KMS-11 (cell line): ENCODE measurements around the gene PPP3R2.

Experiments
- H2AFZ ChIP-seq: fragments of 200-600 bp; sonication (generic); 2 replicates; pipeline ENCODE4 v1.6.1; 2016; ENCODE audit warnings: antibody characterized with exemption, mixed run types, low read depth
- H3K27ac ChIP-seq: fragments of 200-600 bp; sonication (generic); 2 replicates; pipeline ENCODE4 v1.6.1; 2016; ENCODE audit warnings: mild to moderate bottlenecking, mixed run types
- H3K27me3 ChIP-seq: fragments of 200-600 bp; sonication (generic); 2 replicates; pipeline ENCODE4 v1.6.1; 2017; ENCODE audit warnings: mild to moderate bottlenecking, low read depth, mixed run types, moderate library complexity; ENCODE audit not compliant: insufficient read depth
- H3K36me3 ChIP-seq: fragments of 200-600 bp; sonication (generic); 2 replicates; pipeline ENCODE4 v1.6.1; 2017; ENCODE audit warnings: mild to moderate bottlenecking, mixed run types; ENCODE audit not compliant: insufficient read depth
- H3K4me1 ChIP-seq: fragments of 200-600 bp; sonication (generic); 2 replicates; pipeline ENCODE4 v1.6.1; 2016; ENCODE audit warnings: mild to moderate bottlenecking, low read depth, mixed run types; ENCODE audit not compliant: poor library complexity, severe bottlenecking
- H3K4me2 ChIP-seq: fragments of 200-600 bp; sonication (generic); 2 replicates; pipeline ENCODE4 v1.7.0; 2016; ENCODE audit warnings: mild to moderate bottlenecking, mixed run types
- H3K4me3 ChIP-seq: fragments of 200-600 bp; sonication (generic); IDR thresholded peaks from 2 replicates; pipeline ENCODE4 v1.6.1; 2017; ENCODE audit warnings: low read depth, low read length, mixed read lengths; ENCODE audit not compliant: insufficient read depth
- H3K79me2 ChIP-seq: fragments of 200-600 bp; sonication (generic); 2 replicates; pipeline ENCODE4 v1.6.1; 2016; ENCODE audit warnings: low read depth, mixed run types; ENCODE audit not compliant: insufficient read depth
- H3K9ac ChIP-seq: fragments of 200-600 bp; sonication (generic); 2 replicates; pipeline ENCODE4 v1.6.1; 2016; ENCODE audit warnings: mild to moderate bottlenecking, mixed run types
- H4K20me1 ChIP-seq: fragments of 200-600 bp; sonication (generic); 2 replicates; pipeline ENCODE4 v1.6.1; 2016; ENCODE audit warnings: mild to moderate bottlenecking, mixed run types; ENCODE audit not compliant: insufficient read depth
- TF ChIP-seq, protein P1 (sequence below): fragments of 200-600 bp; sonication (generic); conservative IDR thresholded peaks from 2 replicates; pipeline ENCODE4 v1.6.1; 2017; ENCODE audit warnings: low read depth, mild to moderate bottlenecking, antibody characterized with exemption, low read length, moderate library complexity, mixed read lengths

The PPP3R2 gene

DNA sequence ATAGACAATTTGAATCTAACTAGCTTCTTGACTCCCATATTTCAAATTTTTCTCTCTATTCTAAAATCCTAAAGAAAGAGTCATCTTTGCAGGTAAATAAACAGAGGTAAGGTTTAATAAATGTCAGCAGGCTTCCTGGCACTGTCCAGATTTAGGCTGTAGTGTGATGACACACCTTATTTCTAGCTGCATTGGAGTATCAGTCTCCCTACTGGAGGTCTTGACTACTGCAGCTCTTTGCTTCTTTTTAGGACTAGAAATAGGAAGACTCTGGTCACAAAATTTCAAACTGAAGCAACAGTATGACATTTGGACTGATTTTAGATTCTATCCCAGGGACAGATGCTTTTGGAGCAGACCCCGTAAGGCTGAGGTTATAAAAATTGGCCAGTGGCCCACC, 40.7 kb upstream of the PPP3R2 start:
- Histone ChIP-seq H2AFZ (no peak overlapping the region), H3K4me1 (no peaks in the 10 kb centered on the region), H3K79me2 (no peaks in the 10 kb centered on the region), H3K36me3 (no peaks in the 10 kb centered on the region), H3K27me3 (no peaks in the 10 kb centered on the region), H3K4me2 (no peak overlapping the region), H3K4me3 (no peak overlapping the region), H3K9ac (no peak overlapping the region), H3K27ac (no peak overlapping the region), H4K20me1 (no peaks in the 10 kb centered on the region)
- TF ChIP-seq, protein P1, sequence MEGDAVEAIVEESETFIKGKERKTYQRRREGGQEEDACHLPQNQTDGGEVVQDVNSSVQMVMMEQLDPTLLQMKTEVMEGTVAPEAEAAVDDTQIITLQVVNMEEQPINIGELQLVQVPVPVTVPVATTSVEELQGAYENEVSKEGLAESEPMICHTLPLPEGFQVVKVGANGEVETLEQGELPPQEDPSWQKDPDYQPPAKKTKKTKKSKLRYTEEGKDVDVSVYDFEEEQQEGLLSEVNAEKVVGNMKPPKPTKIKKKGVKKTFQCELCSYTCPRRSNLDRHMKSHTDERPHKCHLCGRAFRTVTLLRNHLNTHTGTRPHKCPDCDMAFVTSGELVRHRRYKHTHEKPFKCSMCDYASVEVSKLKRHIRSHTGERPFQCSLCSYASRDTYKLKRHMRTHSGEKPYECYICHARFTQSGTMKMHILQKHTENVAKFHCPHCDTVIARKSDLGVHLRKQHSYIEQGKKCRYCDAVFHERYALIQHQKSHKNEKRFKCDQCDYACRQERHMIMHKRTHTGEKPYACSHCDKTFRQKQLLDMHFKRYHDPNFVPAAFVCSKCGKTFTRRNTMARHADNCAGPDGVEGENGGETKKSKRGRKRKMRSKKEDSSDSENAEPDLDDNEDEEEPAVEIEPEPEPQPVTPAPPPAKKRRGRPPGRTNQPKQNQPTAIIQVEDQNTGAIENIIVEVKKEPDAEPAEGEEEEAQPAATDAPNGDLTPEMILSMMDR: no peak

DNA sequence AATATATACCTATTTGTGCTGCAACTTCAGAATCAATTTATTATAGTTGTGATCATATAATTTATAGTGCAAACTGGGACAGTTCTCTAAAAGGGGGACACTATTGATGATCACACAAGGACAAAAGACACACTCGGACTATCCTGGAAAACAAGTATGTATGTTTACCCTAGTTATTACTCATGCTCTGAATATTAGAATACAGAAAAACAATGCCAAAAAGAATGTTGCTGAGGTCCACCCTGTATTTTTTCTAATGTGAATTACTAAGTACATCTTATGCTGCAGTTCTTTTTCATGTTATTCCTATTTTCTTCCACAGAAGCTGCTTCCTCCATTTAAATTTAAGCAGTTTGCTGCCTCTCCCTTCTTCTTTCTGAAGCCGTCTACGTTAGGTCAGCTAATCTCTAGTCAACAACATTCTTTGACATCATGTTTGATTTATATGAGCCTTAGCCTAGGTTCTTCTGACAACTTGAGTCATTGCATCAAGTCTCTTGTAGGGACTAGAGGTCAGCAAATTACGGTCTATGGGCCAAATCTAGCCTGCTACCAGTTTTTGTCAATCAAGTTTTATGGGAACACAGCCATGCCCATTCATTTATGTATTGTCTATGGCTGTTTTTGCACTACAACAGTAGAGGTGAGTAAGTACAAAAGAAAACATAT, 40.1 kb upstream of the PPP3R2 start:
- Histone ChIP-seq H3K36me3 (no peaks in the 10 kb centered on the region), H3K4me1 (no peaks in the 10 kb centered on the region), H3K79me2 (no peaks in the 10 kb centered on the region), H2AFZ (no peak overlapping the region), H3K4me3 (no peak overlapping the region), H3K4me2 (no peak overlapping the region), H3K27me3 (no peaks in the 10 kb centered on the region), H4K20me1 (no peaks in the 10 kb centered on the region), H3K27ac (no peak overlapping the region), H3K9ac (no peak overlapping the region)
- TF ChIP-seq, protein P1: no peak

DNA sequence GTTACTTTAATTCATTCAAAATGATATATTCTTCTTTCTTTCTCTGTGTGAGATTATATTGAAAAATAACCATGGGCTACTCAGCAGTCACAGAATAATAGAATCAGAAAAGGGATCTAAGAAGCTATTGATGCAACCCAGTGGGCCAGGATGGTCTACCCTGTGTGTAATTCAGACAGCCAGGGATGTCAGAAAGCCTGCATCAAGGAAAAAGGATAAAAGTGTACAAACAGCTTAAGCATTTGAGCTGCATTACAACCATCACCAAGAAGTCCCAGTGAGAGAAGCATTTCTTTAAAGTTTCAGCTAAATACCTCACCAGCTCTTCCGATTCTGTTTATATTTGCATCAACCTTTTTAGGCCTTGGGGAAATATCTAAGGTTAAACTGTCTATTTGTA, 37.8 kb upstream of the PPP3R2 start:
- H3K4me1 ChIP-seq: no peaks in the 10 kb centered on the region
- no peak overlapping the region for H3K4me3 ChIP-seq
- H3K36me3 ChIP-seq: no peaks in the 10 kb centered on the region
- H3K4me2 ChIP-seq: no peak overlapping the region
- H4K20me1 ChIP-seq: no peaks in the 10 kb centered on the region
- no peaks in the 10 kb centered on the region for H3K27me3 ChIP-seq
- no peak overlapping the region for H3K27ac ChIP-seq
- no peak overlapping the region for H3K9ac ChIP-seq
- TF ChIP-seq, protein P1: no peak
- no peaks in the 10 kb centered on the region for H3K79me2 ChIP-seq
- H2AFZ ChIP-seq: no peak overlapping the region

DNA sequence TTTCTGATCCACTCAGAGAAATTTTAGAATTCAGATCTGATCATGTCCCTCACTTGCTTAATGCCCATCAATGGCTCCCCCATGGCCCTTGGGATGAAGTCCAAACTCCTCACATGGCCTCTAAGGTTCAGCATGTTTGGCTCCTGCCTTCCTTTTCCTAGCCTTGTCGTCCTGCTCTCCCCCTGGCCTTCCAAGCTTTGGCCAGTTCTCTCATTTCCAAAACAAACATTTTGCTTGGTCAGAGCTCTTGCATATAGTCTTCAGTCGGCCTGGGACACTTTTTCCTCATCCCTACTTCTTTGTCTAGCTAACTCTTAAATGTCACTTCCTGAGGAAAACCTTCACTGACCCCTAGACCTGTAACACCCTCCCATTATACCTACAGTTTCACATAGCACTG, 37.1 kb upstream of the PPP3R2 start:
- Histone ChIP-seq H3K4me2 (no peak overlapping the region), H3K4me1 (no peaks in the 10 kb centered on the region), H3K4me3 (no peak overlapping the region), H3K36me3 (no peaks in the 10 kb centered on the region), H4K20me1 (no peaks in the 10 kb centered on the region), H2AFZ (no peak overlapping the region), H3K27me3 (no peaks in the 10 kb centered on the region), H3K27ac (no peak overlapping the region), H3K79me2 (no peaks in the 10 kb centered on the region), H3K9ac (no peak overlapping the region)
- TF ChIP-seq, protein P1: no peak
